ENCODE measurements around the gene TP53AIP1.

The TP53AIP1 gene

DNA sequence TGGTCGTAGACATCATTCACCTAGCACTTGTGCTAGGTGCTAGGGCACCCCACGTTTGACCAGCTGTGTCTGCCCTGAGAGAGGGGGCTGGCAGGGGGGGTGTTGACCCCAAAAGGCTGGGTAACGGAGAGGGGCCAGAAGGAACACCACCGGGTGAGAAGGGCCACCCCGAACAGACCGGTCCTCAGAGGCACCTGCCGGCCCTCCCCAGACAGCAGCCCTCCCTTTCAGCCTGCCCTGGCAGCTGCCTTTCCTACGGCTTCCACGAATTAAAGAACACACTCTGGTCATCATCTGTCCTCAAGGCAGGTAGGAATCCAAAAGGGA lies 52.5 kb downstream of the TP53AIP1 start:
- H3K27me3 ChIP-seq (replicated peaks in 2 of 5; ENCODE audit: control insufficient read depth in 4 of 5, insufficient read depth in 5 of 5, low read length in 4 of 5) = peaks cover 3 to 66% (median 45%) of the 10 kb centered on the region in 5 experiments
- POLR2A ChIA-PET = no interaction called here
- WGBS (ENCODE audit: insufficient coverage) = 47% methylated on average over 8 of the region's 9 CpGs
- H3K27ac ChIP-seq (ENCODE audit: insufficient read depth in 1 of 2, low read depth in 1 of 2, low read length in 2 of 2, poor library complexity in 1 of 2, severe bottlenecking in 2 of 2) = no peak overlapping the region
- DNase-seq = no peak
- peaks cover 0 to 2% (median 0%) of the 10 kb centered on the region in 5 experiments for H3K9me3 ChIP-seq (ENCODE audit: control extremely low read depth in 1 of 5, control insufficient read depth in 4 of 5, insufficient read depth in 2 of 5, low read depth in 1 of 5, low read length in 4 of 5)
- H3K4me3 ChIP-seq (ENCODE audit: control insufficient read depth in 1 of 7, extremely low read depth in 1 of 7, insufficient read depth in 4 of 7, low read depth in 2 of 7, low read length in 6 of 7) = peak overlapping the region in 3 of 7 experiments; percentile 44 to 64 (median 59)
- H3K4me1 ChIP-seq (ENCODE audit: control extremely low read depth in 1 of 4, control insufficient read depth in 4 of 4, insufficient read depth in 4 of 4, low read length in 3 of 4) = peaks cover 0 to 37% (median 21%) of the 10 kb centered on the region in 4 experiments
- no peaks in the 10 kb centered on the region for H3K36me3 ChIP-seq (ENCODE audit: control insufficient read depth in 4 of 4, insufficient read depth in 4 of 4, low read length in 3 of 4)
- CTCF ChIA-PET = interaction anchor here (0.7 to 13.0 kb wide), 6 partner anchors 14 to 58 kb away, joined by 3 to 640 read pairs (median 4); partner anchors contain the start of gene TP53AIP1

DNA sequence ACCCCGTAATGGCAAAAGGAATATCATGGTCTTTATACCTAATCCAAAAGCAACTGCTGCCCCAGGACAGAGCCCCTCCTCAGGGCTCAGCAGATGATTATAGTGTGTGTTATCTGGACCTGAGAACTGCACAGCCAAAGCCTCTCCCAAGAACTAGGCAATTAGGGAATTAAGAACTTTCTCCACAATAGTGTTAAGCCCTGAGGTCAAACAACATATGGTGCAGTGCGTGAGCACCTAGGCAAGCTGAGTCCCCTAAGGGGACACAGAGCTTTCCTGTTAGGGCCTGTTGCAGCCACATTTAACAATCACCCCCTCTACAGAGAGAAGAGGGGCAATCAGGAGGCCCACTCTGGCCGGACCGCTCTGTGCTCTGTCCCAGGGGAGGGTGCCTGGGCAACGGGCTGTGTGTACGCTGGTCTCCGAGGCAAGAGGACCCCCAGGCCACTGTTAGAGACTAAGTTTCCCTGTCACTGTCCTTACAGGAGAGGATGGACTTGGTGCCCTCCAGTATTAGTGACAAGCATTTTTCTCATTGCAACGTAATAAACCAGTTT lies 52.9 kb downstream of the TP53AIP1 start:
- no peak for DNase-seq
- Histone ChIP-seq H3K27me3 (replicated peaks in 2 of 5; ENCODE audit: control insufficient read depth in 4 of 5, insufficient read depth in 5 of 5, low read length in 4 of 5) (peaks cover 3 to 61% (median 47%) of the 10 kb centered on the region in 5 experiments), H3K9me3 (ENCODE audit: control extremely low read depth in 1 of 5, control insufficient read depth in 4 of 5, insufficient read depth in 2 of 5, low read depth in 1 of 5, low read length in 4 of 5) (peaks cover 0 to 2% (median 0%) of the 10 kb centered on the region in 5 experiments), H3K27ac (ENCODE audit: insufficient read depth in 1 of 2, low read depth in 1 of 2, low read length in 2 of 2, poor library complexity in 1 of 2, severe bottlenecking in 2 of 2) (no peak overlapping the region), H3K4me1 (ENCODE audit: control extremely low read depth in 1 of 4, control insufficient read depth in 4 of 4, insufficient read depth in 4 of 4, low read length in 3 of 4) (peaks cover 0 to 37% (median 21%) of the 10 kb centered on the region in 4 experiments), H3K36me3 (ENCODE audit: control insufficient read depth in 4 of 4, insufficient read depth in 4 of 4, low read length in 3 of 4) (no peaks in the 10 kb centered on the region), H3K4me3 (ENCODE audit: control insufficient read depth in 1 of 7, extremely low read depth in 1 of 7, insufficient read depth in 4 of 7, low read depth in 2 of 7, low read length in 6 of 7) (peak overlapping the region in 1 of 7 experiments; percentile 59)
- ChIA-PET POLR2A (no interaction called here), CTCF (interaction anchor here (0.7 to 13.0 kb wide), 4 partner anchors 14 to 58 kb away, joined by 3 to 640 read pairs (median 17); partner anchors contain the start of gene TP53AIP1)
- WGBS (ENCODE audit: insufficient coverage) = 87% methylated on average over 6 of the region's 8 CpGs

- POLR2A ChIA-PET = no interaction called here
- no peaks in the 10 kb centered on the region for H3K36me3 ChIP-seq (ENCODE audit: control insufficient read depth in 4 of 4, insufficient read depth in 4 of 4, low read length in 3 of 4)
- WGBS (ENCODE audit: insufficient coverage) = 90% methylated on average over 11 of the region's 15 CpGs
- no peak overlapping the region for H3K27ac ChIP-seq (ENCODE audit: insufficient read depth in 1 of 2, low read depth in 1 of 2, low read length in 2 of 2, poor library complexity in 1 of 2, severe bottlenecking in 2 of 2)
- CTCF ChIA-PET = interaction anchor here (1.0 to 13.0 kb wide), 4 partner anchors 18 to 386 kb away, joined by 3 to 640 read pairs (median 78); partner anchors contain the start of gene TP53AIP1
- no peak overlapping the region for H3K4me3 ChIP-seq (ENCODE audit: control insufficient read depth in 1 of 7, extremely low read depth in 1 of 7, insufficient read depth in 4 of 7, low read depth in 2 of 7, low read length in 6 of 7)
- H3K4me1 ChIP-seq (ENCODE audit: control extremely low read depth in 1 of 4, control insufficient read depth in 4 of 4, insufficient read depth in 4 of 4, low read length in 3 of 4) = peaks cover 0 to 26% (median 12%) of the 10 kb centered on the region in 4 experiments
- peaks cover 3 to 52% (median 47%) of the 10 kb centered on the region in 5 experiments for H3K27me3 ChIP-seq (replicated peaks in 2 of 5; ENCODE audit: control insufficient read depth in 4 of 5, insufficient read depth in 5 of 5, low read length in 4 of 5)
- DNase-seq = no peak
- peaks cover 0 to 2% (median 0%) of the 10 kb centered on the region in 5 experiments for H3K9me3 ChIP-seq (ENCODE audit: control extremely low read depth in 1 of 5, control insufficient read depth in 4 of 5, insufficient read depth in 2 of 5, low read depth in 1 of 5, low read length in 4 of 5)
These were observed 54.4 kb downstream of the TP53AIP1 start for GRCh38 chr11:128888034-128888985.

DNA sequence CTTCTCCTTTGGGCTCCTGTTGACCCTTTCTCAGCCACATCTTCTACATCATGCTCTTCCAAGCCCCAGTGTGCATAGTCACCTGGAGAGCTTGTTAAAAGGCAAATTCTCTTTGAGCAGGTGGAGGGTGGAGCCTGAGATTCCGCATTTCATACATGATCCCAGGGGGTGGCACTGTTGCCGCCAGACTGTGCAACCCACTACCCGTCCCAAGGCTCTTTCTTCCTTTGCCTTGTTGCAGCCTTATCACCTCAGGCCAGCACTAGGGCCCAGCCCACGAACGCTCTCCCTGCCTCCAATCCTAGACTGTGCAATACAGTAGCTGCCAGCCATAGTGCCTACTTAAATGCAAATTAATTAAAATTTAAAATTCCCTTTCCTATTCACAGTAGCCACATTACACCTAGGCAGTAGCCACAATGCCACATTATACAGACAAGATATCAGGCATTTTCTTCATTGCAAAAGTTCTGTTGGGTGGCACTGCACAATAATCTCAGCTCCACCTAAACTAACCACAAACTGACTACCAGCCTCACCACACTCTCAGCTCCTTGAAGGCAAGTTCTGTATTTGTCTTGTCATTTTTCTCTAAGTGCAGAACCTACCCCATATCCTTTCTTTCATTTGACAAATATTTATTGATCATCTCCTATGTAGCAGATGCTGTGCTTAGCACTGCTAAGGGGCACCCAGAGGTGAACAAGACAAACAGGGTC lies 56.1 kb downstream of the TP53AIP1 start:
- DNase-seq = peak; percentile 69 to 81 (median 80)
- ChIA-PET CTCF (interaction anchor here (0.8 to 13.0 kb wide), 16 partner anchors 8 to 739 kb away, joined by 3 to 640 read pairs (median 6); partner anchors contain the start of gene TP53AIP1), POLR2A (no interaction called here)
- Histone ChIP-seq H3K27ac (ENCODE audit: insufficient read depth in 1 of 2, low read depth in 1 of 2, low read length in 2 of 2, poor library complexity in 1 of 2, severe bottlenecking in 2 of 2) (no peak overlapping the region), H3K27me3 (replicated peaks in 2 of 5; ENCODE audit: control insufficient read depth in 4 of 5, insufficient read depth in 5 of 5, low read length in 4 of 5) (peaks cover 3 to 40% (median 38%) of the 10 kb centered on the region in 5 experiments), H3K36me3 (ENCODE audit: control insufficient read depth in 4 of 4, insufficient read depth in 4 of 4, low read length in 3 of 4) (no peaks in the 10 kb centered on the region), H3K4me3 (ENCODE audit: control insufficient read depth in 1 of 7, extremely low read depth in 1 of 7, insufficient read depth in 4 of 7, low read depth in 2 of 7, low read length in 6 of 7) (no peak overlapping the region), H3K4me1 (ENCODE audit: control extremely low read depth in 1 of 4, control insufficient read depth in 4 of 4, insufficient read depth in 4 of 4, low read length in 3 of 4) (peaks cover 0 to 20% (median 10%) of the 10 kb centered on the region in 4 experiments), H3K9me3 (ENCODE audit: control extremely low read depth in 1 of 5, control insufficient read depth in 4 of 5, insufficient read depth in 2 of 5, low read depth in 1 of 5, low read length in 4 of 5) (peaks cover 0 to 2% (median 0%) of the 10 kb centered on the region in 5 experiments)
- 4% methylated on average over 3 of the region's 5 CpGs for WGBS (ENCODE audit: insufficient coverage)

Data from common myeloid progenitor, CD34-positive (primary cell).